EL (cell line): ENCODE measurements around the gene TNP2.

ENCODE experiments used
- DNase-seq: peaks from one replicate; pipeline ENCODE4 v3.0.0-alpha.2; 2016

The TNP2 gene

GRCh38 chr16:11254913-11255736, 14.0 kb downstream of the TNP2 start:
- DNase-seq, result peak; percentile 47

GRCh38 chr16:11253995-11254912, 14.9 kb downstream of the TNP2 start:
- no peak for DNase-seq

- peak; percentile 47 for DNase-seq
Observed at GRCh38 chr16:11253009-11253994, 15.8 kb downstream of the TNP2 start.

GRCh38 chr16:11252482-11252931, 16.6 kb downstream of the TNP2 start:
- DNase-seq, result no peak

- DNase-seq, result no peak
Observed at GRCh38 chr16:11251525-11252481, 17.3 kb downstream of the TNP2 start.

GRCh38 chr16:11250786-11251524, 18.2 kb downstream of the TNP2 start:
- DNase-seq, result no peak

- no peak for DNase-seq
Observed at GRCh38 chr16:11250091-11250785, 18.9 kb downstream of the TNP2 start.

- DNase-seq, result no peak
Observed at GRCh38 chr16:11249233-11250061, 19.7 kb downstream of the TNP2 start.

- DNase-seq, result no peak
Observed at GRCh38 chr16:11248133-11248532, 21.0 kb downstream of the TNP2 start.

GRCh38 chr16:11245988-11246387, 23.1 kb downstream of the TNP2 start:
- DNase-seq, result no peak

- DNase-seq, result no peak
Observed at GRCh38 chr16:11245222-11245737, 23.8 kb downstream of the TNP2 start.

- no peak for DNase-seq
Observed at GRCh38 chr16:11242658-11243057, 26.5 kb downstream of the TNP2 start.

- no peak for DNase-seq
Observed at GRCh38 chr16:11241480-11242204, 27.5 kb downstream of the TNP2 start.

- no peak for DNase-seq
Observed at GRCh38 chr16:11240636-11241473, 28.3 kb downstream of the TNP2 start.

- DNase-seq, result no peak
Observed at GRCh38 chr16:11239644-11240632, 29.2 kb downstream of the TNP2 start.
